GM18951 (cell line): ENCODE measurements around the gene FRMPD4.

ENCODE experiments used
- POLR2A ChIP-seq: IDR thresholded peaks from 4 replicates; pipeline ENCODE4 v1.6.1; 2011; ENCODE audit warnings: mild to moderate bottlenecking; ENCODE audit not compliant: insufficient read length, insufficient read depth; ENCODE audit errors: extremely low read depth
- in situ Hi-C: fragments of 300-500 bp; cut with MboI; formaldehyde crosslinking; loops from one replicate; pipeline ENCODE4 v1.12.0; 2022; ENCODE audit warnings: low sequenced_read_pairs, mixed read lengths, inconsistent platforms; ENCODE audit not compliant: unreplicated experiment

Gene FRMPD4

GRCh38 chrX:12327836-12328235, 189.6 kb downstream of the FRMPD4 start:
- no peak for TF ChIP-seq POLR2A
- in situ Hi-C loops: no loop called here

- no peak for TF ChIP-seq POLR2A
- in situ Hi-C loops: no loop called here
These were observed 191.2 kb downstream of the FRMPD4 start for GRCh38 chrX:12329476-12329875.

- no peak for TF ChIP-seq POLR2A
- in situ Hi-C loops: no loop called here
These were observed 192.6 kb downstream of the FRMPD4 start for GRCh38 chrX:12330841-12331240.

GRCh38 chrX:12332786-12333347, 194.6 kb downstream of the FRMPD4 start:
- in situ Hi-C loops: no loop called here
- no peak for TF ChIP-seq POLR2A

- in situ Hi-C loops: no loop called here
- no peak for TF ChIP-seq POLR2A
These were observed 201.6 kb downstream of the FRMPD4 start for GRCh38 chrX:12339921-12340320.

- in situ Hi-C loops: no loop called here
These were observed 206.7 kb downstream of the FRMPD4 start for GRCh38 chrX:12344954-12345353.

GRCh38 chrX:12349201-12349600, 210.9 kb downstream of the FRMPD4 start:
- TF ChIP-seq POLR2A: no peak
- in situ Hi-C loops: no loop called here

More at GRCh38 chrX:12344954-12345353, 206.7 kb downstream of the FRMPD4 start:
- no peak for TF ChIP-seq POLR2A

- no peak for TF ChIP-seq POLR2A
- in situ Hi-C loops: no loop called here
These were observed 214.6 kb downstream of the FRMPD4 start for GRCh38 chrX:12352922-12353321.

- no peak for TF ChIP-seq POLR2A
- in situ Hi-C loops: no loop called here
These were observed 222.1 kb downstream of the FRMPD4 start for GRCh38 chrX:12360383-12360782.

- in situ Hi-C loops: no loop called here
- TF ChIP-seq POLR2A: no peak
These were observed 222.8 kb downstream of the FRMPD4 start for GRCh38 chrX:12360986-12361598.

GRCh38 chrX:12363216-12363615, 224.9 kb downstream of the FRMPD4 start:
- TF ChIP-seq POLR2A: no peak
- in situ Hi-C loops: no loop called here

- in situ Hi-C loops: no loop called here
- no peak for TF ChIP-seq POLR2A
These were observed 228.2 kb downstream of the FRMPD4 start for GRCh38 chrX:12366440-12366839.

GRCh38 chrX:12367254-12367653, 229.0 kb downstream of the FRMPD4 start:
- in situ Hi-C loops: no loop called here

GRCh38 chrX:12370497-12370986, 232.3 kb downstream of the FRMPD4 start:
- in situ Hi-C loops: no loop called here
- no peak for TF ChIP-seq POLR2A

More at GRCh38 chrX:12367254-12367653, 229.0 kb downstream of the FRMPD4 start:
- TF ChIP-seq POLR2A: no peak
